ENCODE measurements around the gene PDIA5.

Gene PDIA5

GRCh38 chr3:123066896-123067688 is at the start of gene PDIA5:
TSS of gene PDIA5 (plus strand) at chr3:123067025. CDS start at chr3:123067165, 140 bp downstream.
- DNase-seq (ENCODE audit: low spot score): peak; percentile 94

GRCh38 chr3:123018683-123019082 is 48.1 kb upstream of the PDIA5 start:
- no peak for DNase-seq (ENCODE audit: low spot score)

GRCh38 chr3:123019161-123019560 is 47.7 kb upstream of the PDIA5 start:
- DNase-seq (ENCODE audit: low spot score): no peak

GRCh38 chr3:123019591-123019990 is 47.2 kb upstream of the PDIA5 start:
- no peak for DNase-seq (ENCODE audit: low spot score)

GRCh38 chr3:123020709-123021108 is 46.1 kb upstream of the PDIA5 start:
- no peak for DNase-seq (ENCODE audit: low spot score)

GRCh38 chr3:123021388-123021787 is 45.4 kb upstream of the PDIA5 start:
- DNase-seq (ENCODE audit: low spot score): no peak

- no peak for DNase-seq (ENCODE audit: low spot score)
These were observed 44.8 kb upstream of the PDIA5 start for GRCh38 chr3:123021996-123022510.

- DNase-seq (ENCODE audit: low spot score): no peak
These were observed 42.8 kb upstream of the PDIA5 start for GRCh38 chr3:123024056-123024455.

- no peak for DNase-seq (ENCODE audit: low spot score)
These were observed 40.9 kb upstream of the PDIA5 start for GRCh38 chr3:123025642-123026521.

- peak; percentile 63 for DNase-seq (ENCODE audit: low spot score)
These were observed 40.1 kb upstream of the PDIA5 start for GRCh38 chr3:123026565-123027291.

- peak; percentile 73 for DNase-seq (ENCODE audit: low spot score)
These were observed 39.3 kb upstream of the PDIA5 start, which contains the start of gene SEMA5B for GRCh38 chr3:123027292-123028232. TSS of gene SEMA5B (minus strand) at chr3:123027763. CDS start at chr3:122961263, 66,500 bp downstream.

GRCh38 chr3:123028233-123028828 is 38.5 kb upstream of the PDIA5 start:
- peak; percentile 73 for DNase-seq (ENCODE audit: low spot score)

GRCh38 chr3:123031051-123031450 is 35.8 kb upstream of the PDIA5 start:
- DNase-seq (ENCODE audit: low spot score): no peak

- peak; percentile 41 for DNase-seq (ENCODE audit: low spot score)
These were observed 34.8 kb upstream of the PDIA5 start for GRCh38 chr3:123032057-123032456.

- DNase-seq (ENCODE audit: low spot score): no peak
These were observed 32.7 kb upstream of the PDIA5 start for GRCh38 chr3:123034120-123034519.

GRCh38 chr3:123034996-123035395 is 31.8 kb upstream of the PDIA5 start:
- no peak for DNase-seq (ENCODE audit: low spot score)

- DNase-seq (ENCODE audit: low spot score): no peak
These were observed 30.3 kb upstream of the PDIA5 start for GRCh38 chr3:123036352-123037014.

GRCh38 chr3:123037015-123037375 is 29.8 kb upstream of the PDIA5 start:
- DNase-seq (ENCODE audit: low spot score): no peak

- DNase-seq (ENCODE audit: low spot score): no peak
These were observed 28.1 kb upstream of the PDIA5 start for GRCh38 chr3:123038751-123039150.

- no peak for DNase-seq (ENCODE audit: low spot score)
These were observed 27.6 kb upstream of the PDIA5 start for GRCh38 chr3:123039178-123039577.
